HEK293T (cell line): ENCODE results near the gene XIRP1.

Source experiments
- CTCF ChIA-PET: fragments of 350-600 bp; formaldehyde crosslinking; extraction: SDS; loops from one replicate; lab custom pipeline; 2021; ENCODE audit warnings: antibody characterized with exemption, inconsistent platforms; lab: Yijun Ruan, JAX
- POLR2A ChIA-PET: fragments of 350-600 bp; formaldehyde crosslinking; extraction: SDS; loops from one replicate; lab custom pipeline; 2020; ENCODE audit warnings: antibody characterized with exemption, inconsistent platforms; lab: Yijun Ruan, JAX
- DNase-seq: peaks from one replicate; pipeline ENCODE4 v3.0.0; 2012; ENCODE audit warnings: mixed read lengths; ENCODE audit errors: extremely low spot score
- ARNT ChIP-seq: fragments of 450-650 bp; IDR thresholded peaks from 2 replicates; pipeline ENCODE4 v1.6.1; 2017; ENCODE audit warnings: mild to moderate bottlenecking
- BHLHE40 ChIP-seq: fragments of 450-650 bp; IDR thresholded peaks from 2 replicates; pipeline ENCODE4 v1.6.1; 2016; ENCODE audit warnings: mild to moderate bottlenecking, moderate library complexity, borderline replicate concordance
- CTBP1 ChIP-seq: fragments of 450-650 bp; IDR thresholded peaks from 2 replicates; pipeline ENCODE4 v1.6.1; 2016; ENCODE audit warnings: borderline replicate concordance
- ELF4 ChIP-seq: fragments of 450-650 bp; IDR thresholded peaks from 2 replicates; pipeline ENCODE4 v1.6.1; 2017; ENCODE audit warnings: antibody characterized with exemption
- FOXA1 ChIP-seq: fragments of 450-650 bp; IDR thresholded peaks from 2 replicates; pipeline ENCODE4 v1.6.1; 2016; ENCODE audit warnings: mild to moderate bottlenecking
- FOXK2 ChIP-seq: fragments of 450-650 bp; IDR thresholded peaks from 2 replicates; pipeline ENCODE4 v1.6.1; 2016; ENCODE audit warnings: mild to moderate bottlenecking
- FOXM1 ChIP-seq: fragments of 450-650 bp; IDR thresholded peaks from 2 replicates; pipeline ENCODE4 v1.6.1; 2017; ENCODE audit warnings: mild to moderate bottlenecking, borderline replicate concordance
- HDGF ChIP-seq: fragments of 450-650 bp; IDR thresholded peaks from 2 replicates; pipeline ENCODE4 v1.6.1; 2017; ENCODE audit warnings: antibody characterized with exemption, borderline replicate concordance
- L3MBTL2 ChIP-seq: fragments of 450-650 bp; conservative IDR thresholded peaks from 2 replicates; pipeline ENCODE4 v1.6.1; 2016; ENCODE audit warnings: mild to moderate bottlenecking
- LEF1 ChIP-seq: fragments of 450-650 bp; IDR thresholded peaks from 2 replicates; pipeline ENCODE4 v1.6.1; 2017; ENCODE audit warnings: mild to moderate bottlenecking, borderline replicate concordance
- NFRKB ChIP-seq: fragments of 450-650 bp; IDR thresholded peaks from 2 replicates; pipeline ENCODE4 v1.6.1; 2016; ENCODE audit warnings: mild to moderate bottlenecking, moderate library complexity
- PKNOX1 ChIP-seq: fragments of 450-650 bp; IDR thresholded peaks from 2 replicates; pipeline ENCODE4 v1.6.1; 2016
- SP1 ChIP-seq: fragments of 450-650 bp; IDR thresholded peaks from 2 replicates; pipeline ENCODE4 v1.6.1; 2017
- SUZ12 ChIP-seq: fragments of 450-650 bp; IDR thresholded peaks from 2 replicates; pipeline ENCODE4 v1.6.1; 2016; ENCODE audit warnings: mild to moderate bottlenecking
- TARDBP ChIP-seq: fragments of 450-650 bp; IDR thresholded peaks from 2 replicates; pipeline ENCODE4 v1.6.1; 2016
- ZNF384 ChIP-seq: fragments of 450-650 bp; IDR thresholded peaks from 2 replicates; pipeline ENCODE4 v1.6.1; 2016

Gene XIRP1

DNA sequence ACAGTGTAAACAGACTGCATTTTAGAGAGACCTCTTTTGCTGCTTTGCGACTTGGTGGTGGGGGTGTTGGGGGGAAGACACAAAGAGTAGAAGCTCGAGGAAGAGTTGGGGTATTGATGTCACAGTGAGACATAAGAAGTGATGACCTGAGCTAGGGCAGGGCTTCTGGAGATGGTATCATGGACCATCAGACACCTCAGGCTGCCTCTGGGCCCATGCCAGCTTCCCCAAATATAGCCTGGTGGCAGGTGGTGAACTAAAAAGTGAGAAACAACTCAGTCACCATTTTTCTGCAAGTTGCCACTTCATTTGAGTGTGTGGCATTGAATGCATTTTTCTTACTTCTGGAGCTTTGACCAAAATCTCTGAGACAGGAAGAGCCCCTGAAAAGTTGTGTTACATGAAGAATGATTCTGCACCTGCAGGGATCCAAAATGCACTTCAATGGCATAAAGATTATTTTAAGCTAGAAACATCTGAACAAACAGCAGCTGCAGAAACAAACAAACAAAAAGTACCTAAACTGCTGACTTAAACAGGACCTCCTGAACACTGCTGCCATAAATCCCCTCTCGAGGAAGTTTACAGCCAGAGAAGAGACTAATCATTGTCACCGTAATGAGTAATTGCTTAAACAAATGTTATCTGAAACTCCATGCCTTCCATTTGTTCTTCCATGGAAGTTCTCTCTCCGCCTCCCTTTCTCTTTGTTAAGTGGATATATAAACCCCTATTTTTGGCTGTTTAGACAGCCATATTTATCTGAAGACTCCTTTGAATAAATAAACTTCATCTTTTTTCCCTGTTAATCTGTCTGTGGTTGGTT lies 15.2 kb upstream of the XIRP1 start:
- TF ChIP-seq CTBP1 (no peak), TARDBP (no peak)
- DNase-seq: no peak
- ChIA-PET CTCF (interaction anchor here (0.9 to 1.4 kb wide), 3 partner anchors 16 to 85 kb away, joined by 4 to 8 read pairs (median 4); no protein-coding TSS in a partner anchor), POLR2A (no interaction called here)

- TF ChIP-seq ELF4: no peak
- TF ChIP-seq LEF1: no peak
- TF ChIP-seq ZNF384: no peak
- TF ChIP-seq PKNOX1: no peak
- TF ChIP-seq SP1: no peak
- TF ChIP-seq FOXK2: no peak
- no peak for TF ChIP-seq FOXM1
- no peak for TF ChIP-seq L3MBTL2
- TF ChIP-seq HDGF: no peak
- no peak for TF ChIP-seq ARNT
- no peak for DNase-seq
- CTCF ChIA-PET: interaction anchor here (0.7 to 1.2 kb wide), 3 partner anchors 16 to 104 kb away, joined by 3 read pairs; no protein-coding TSS in a partner anchor
- POLR2A ChIA-PET: interaction anchor here (1.4 kb wide), 1 partner anchor 82 kb away, joined by 3 read pairs; no protein-coding TSS in a partner anchor
These were observed 13.6 kb upstream of the XIRP1 start for GRCh38 chr3:39205919-39206516.

- TF ChIP-seq CTBP1 (no peak), NFRKB (no peak), ARNT (no peak), FOXA1 (no peak), ZNF384 (no peak), ELF4 (no peak), BHLHE40 (no peak), SP1 (no peak), HDGF (no peak), PKNOX1 (no peak), L3MBTL2 (no peak), FOXM1 (no peak), SUZ12 (no peak), TARDBP (no peak), FOXK2 (no peak), LEF1 (no peak)
- CTCF ChIA-PET: interaction anchor here (1.2 kb wide), 2 partner anchors 83 to 87 kb away, joined by 3 read pairs; no protein-coding TSS in a partner anchor
- DNase-seq: no peak
- POLR2A ChIA-PET: interaction anchor here (1.4 kb wide), 1 partner anchor 83 kb away, joined by 3 read pairs; no protein-coding TSS in a partner anchor
These were observed 12.7 kb upstream of the XIRP1 start for GRCh38 chr3:39205131-39205530.

- ChIA-PET POLR2A (no interaction called here), CTCF (interaction anchor here (1.2 to 1.4 kb wide), 2 partner anchors 84 to 88 kb away, joined by 3 to 5 read pairs; no protein-coding TSS in a partner anchor)
- DNase-seq: no peak
- TF ChIP-seq NFRKB (no peak), ARNT (no peak), TARDBP (no peak), FOXM1 (no peak), LEF1 (no peak), FOXA1 (no peak), PKNOX1 (no peak), L3MBTL2 (no peak), ELF4 (no peak), BHLHE40 (no peak), SP1 (no peak), ZNF384 (no peak), SUZ12 (no peak), HDGF (no peak), CTBP1 (no peak), FOXK2 (no peak)
These were observed 11.5 kb upstream of the XIRP1 start for GRCh38 chr3:39203860-39204259.

- TF ChIP-seq ELF4: no peak
- TF ChIP-seq FOXK2: no peak
- TF ChIP-seq BHLHE40: no peak
- TF ChIP-seq ARNT: no peak
- TF ChIP-seq SP1: no peak
- TF ChIP-seq FOXM1: no peak
- no peak for TF ChIP-seq NFRKB
- ChIA-PET CTCF (interaction anchor here (1.4 kb wide), 1 partner anchor 85 kb away, joined by 5 read pairs; no protein-coding TSS in a partner anchor), POLR2A (no interaction called here)
- DNase-seq: no peak
These were observed 11.0 kb upstream of the XIRP1 start for GRCh38 chr3:39203402-39203801.

DNA sequence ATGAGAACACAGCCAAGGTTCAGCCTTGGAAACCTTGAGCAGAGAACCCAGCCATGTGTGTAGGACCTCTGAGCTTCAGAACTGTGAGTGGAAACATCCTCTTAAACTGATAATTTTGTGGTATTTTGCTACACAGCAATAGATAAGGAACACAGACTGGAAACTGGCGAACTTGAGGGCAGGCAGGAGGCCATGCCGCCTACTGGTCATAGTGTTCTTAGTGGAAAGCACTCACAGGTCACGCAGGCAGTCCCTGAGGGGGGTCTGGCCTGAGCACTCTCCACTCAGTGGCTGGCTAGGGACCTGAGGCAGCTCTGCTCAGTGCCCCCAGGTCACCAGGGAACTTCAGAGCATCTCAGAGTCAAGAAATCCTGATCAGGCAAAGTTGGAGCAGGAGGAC lies 9.7 kb upstream of the XIRP1 start:
- TF ChIP-seq ELF4 (no peak), CTBP1 (no peak), FOXM1 (no peak), LEF1 (no peak), NFRKB (no peak), TARDBP (no peak), BHLHE40 (no peak), FOXK2 (no peak)
- POLR2A ChIA-PET: no interaction called here
- no peak for DNase-seq
- CTCF ChIA-PET: interaction anchor here (1.0 kb wide), 1 partner anchor 90 kb away, joined by 3 read pairs; no protein-coding TSS in a partner anchor
